GM12891 (cell line): ENCODE results near the gene CHMP4A.

Experiments used
- PAX5 ChIP-seq: IDR thresholded peaks from 2 replicates; pipeline ENCODE4 v1.6.1; 2011; ENCODE audit warnings: low read length, moderate library complexity, mild to moderate bottlenecking; ENCODE audit not compliant: insufficient read depth, severe bottlenecking
- POLR2A ChIP-seq: IDR thresholded peaks from 2 replicates; pipeline ENCODE4 v1.6.1; 2011; ENCODE audit warnings: low read depth, low read length, control low read depth
- POLR2AphosphoS5 ChIP-seq: IDR thresholded peaks from 2 replicates; pipeline ENCODE4 v1.6.1; 2011; ENCODE audit warnings: low read depth, low read length, control low read depth
- POU2F2 ChIP-seq: IDR thresholded peaks from 2 replicates; pipeline ENCODE4 v1.6.1; 2011; ENCODE audit warnings: low read depth, mild to moderate bottlenecking, control low read depth, low read length, moderate library complexity
- SPI1 ChIP-seq: IDR thresholded peaks from 2 replicates; pipeline ENCODE4 v1.6.1; 2011; ENCODE audit warnings: low read depth, low read length, control low read depth
- TAF1 ChIP-seq: IDR thresholded peaks from 2 replicates; pipeline ENCODE4 v1.6.1; 2011; ENCODE audit warnings: low read depth, low read length, control low read depth

DNA sequence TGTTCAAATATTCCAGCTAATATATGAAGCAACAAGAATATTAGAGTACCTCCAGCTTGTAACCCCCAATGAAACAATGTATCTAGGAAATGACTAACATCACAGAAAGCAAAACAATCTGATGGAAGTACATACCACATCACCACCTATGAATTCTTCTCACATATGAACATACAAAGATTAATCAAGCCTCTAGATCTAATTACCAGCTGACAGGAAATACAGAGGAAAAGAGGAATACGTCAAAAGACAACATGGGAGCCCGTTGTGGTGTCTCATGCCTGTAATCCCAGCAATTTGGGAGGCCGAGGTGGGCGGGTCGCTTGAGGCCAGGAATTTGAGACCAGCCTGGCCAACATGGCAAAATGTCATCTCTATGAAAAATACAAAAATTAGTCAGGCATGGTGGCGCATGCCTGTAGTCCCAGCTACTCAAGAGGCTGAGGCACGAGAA is 11.4 kb upstream of the CHMP4A start:
- no peak for TF ChIP-seq POLR2AphosphoS5
- no peak for TF ChIP-seq POLR2A
- no peak for TF ChIP-seq POU2F2
- no peak for TF ChIP-seq SPI1
- TF ChIP-seq TAF1: no peak
- TF ChIP-seq PAX5: no peak
